Ishikawa (cell line): ENCODE measurements around the gene ABHD2.

ENCODE experiments used
- CEBPB ChIP-seq: IDR thresholded peaks from 2 replicates; pipeline ENCODE4 v1.6.1; 2012
- CREB1 ChIP-seq: IDR thresholded peaks from 2 replicates; pipeline ENCODE4 v1.6.1; 2012; ENCODE audit warnings: low read depth
- EGR1 ChIP-seq: IDR thresholded peaks from 2 replicates; pipeline ENCODE4 v1.6.1; 2012
- EP300 ChIP-seq: IDR thresholded peaks from 2 replicates; pipeline ENCODE4 v1.6.1; 2012; ENCODE audit warnings: borderline replicate concordance
- FOXM1 ChIP-seq: IDR thresholded peaks from 2 replicates; pipeline ENCODE4 v1.6.1; 2012; ENCODE audit warnings: low read depth, borderline replicate concordance
- MAX ChIP-seq: IDR thresholded peaks from 2 replicates; pipeline ENCODE4 v1.6.1; 2012
- NFIC ChIP-seq: IDR thresholded peaks from 2 replicates; pipeline ENCODE4 v1.6.1; 2012
- RAD21 ChIP-seq: IDR thresholded peaks from 2 replicates; pipeline ENCODE4 v1.6.1; 2012; ENCODE audit warnings: low read depth
- REST ChIP-seq: IDR thresholded peaks from 2 replicates; pipeline ENCODE4 v1.6.1; 2012; ENCODE audit warnings: low read depth, mild to moderate bottlenecking
- TAF1 ChIP-seq: IDR thresholded peaks from 2 replicates; pipeline ENCODE4 v1.6.1; 2012; ENCODE audit warnings: low read depth, mild to moderate bottlenecking
- TCF12 ChIP-seq: IDR thresholded peaks from 2 replicates; pipeline ENCODE4 v1.6.1; 2012; ENCODE audit warnings: low read depth
- TEAD4 ChIP-seq: IDR thresholded peaks from 2 replicates; pipeline ENCODE4 v1.6.1; 2012
- USF1 ChIP-seq: IDR thresholded peaks from 2 replicates; pipeline ENCODE4 v1.6.1; 2012
- YY1 ChIP-seq: IDR thresholded peaks from 2 replicates; pipeline ENCODE4 v1.6.1; 2012; ENCODE audit warnings: low read depth
- ZBTB7A ChIP-seq: IDR thresholded peaks from 2 replicates; pipeline ENCODE4 v1.6.1; 2012; ENCODE audit warnings: low read depth

ABHD2 gene

GRCh38 chr15:89067751-89068150 is 20.5 kb upstream of the ABHD2 start:
- TF ChIP-seq CREB1 (no peak), RAD21 (no peak), FOXM1 (no peak), EGR1 (no peak), TAF1 (no peak), CEBPB (no peak), USF1 (no peak), REST (no peak), ZBTB7A (no peak)

GRCh38 chr15:89068325-89068784 is 19.9 kb upstream of the ABHD2 start:
- TF ChIP-seq CEBPB (no peak), MAX (no peak)

- TF ChIP-seq YY1 (no peak), REST (no peak), USF1 (no peak), NFIC (no peak), ZBTB7A (no peak), TAF1 (no peak), MAX (no peak), CEBPB (no peak), RAD21 (no peak), TCF12 (no peak), TEAD4 (no peak), FOXM1 (no peak)
Observed at GRCh38 chr15:89070197-89071124, 17.8 kb upstream of the ABHD2 start.

- TF ChIP-seq TAF1, result no peak
- TF ChIP-seq RAD21, result no peak
- TF ChIP-seq USF1, result no peak
- TF ChIP-seq TEAD4, result no peak
- TF ChIP-seq EP300, result no peak
- TF ChIP-seq ZBTB7A, result no peak
- TF ChIP-seq FOXM1, result no peak
- TF ChIP-seq MAX, result no peak
- no peak for TF ChIP-seq EGR1
- TF ChIP-seq CEBPB, result no peak
- no peak for TF ChIP-seq TCF12
- no peak for TF ChIP-seq REST
- no peak for TF ChIP-seq NFIC
Observed at GRCh38 chr15:89071471-89071870, 16.8 kb upstream of the ABHD2 start.
